Activated CD4-positive, alpha-beta T cell treated with anti-CD3 and anti-CD28 coated beads, Interleukin-2, Interleukin-4, amounts not matched to agents 100 ng/mL and 50 ng/mL, durations not matched to agents 16 hours and 8 hours (primary cell): ENCODE data around the gene SPATA21.

ENCODE experiments used
- DNase-seq: peaks from one replicate; pipeline ENCODE4 v3.0.0-alpha.2; 2020; ENCODE audit warnings: low spot score

SPATA21 gene

DNA sequence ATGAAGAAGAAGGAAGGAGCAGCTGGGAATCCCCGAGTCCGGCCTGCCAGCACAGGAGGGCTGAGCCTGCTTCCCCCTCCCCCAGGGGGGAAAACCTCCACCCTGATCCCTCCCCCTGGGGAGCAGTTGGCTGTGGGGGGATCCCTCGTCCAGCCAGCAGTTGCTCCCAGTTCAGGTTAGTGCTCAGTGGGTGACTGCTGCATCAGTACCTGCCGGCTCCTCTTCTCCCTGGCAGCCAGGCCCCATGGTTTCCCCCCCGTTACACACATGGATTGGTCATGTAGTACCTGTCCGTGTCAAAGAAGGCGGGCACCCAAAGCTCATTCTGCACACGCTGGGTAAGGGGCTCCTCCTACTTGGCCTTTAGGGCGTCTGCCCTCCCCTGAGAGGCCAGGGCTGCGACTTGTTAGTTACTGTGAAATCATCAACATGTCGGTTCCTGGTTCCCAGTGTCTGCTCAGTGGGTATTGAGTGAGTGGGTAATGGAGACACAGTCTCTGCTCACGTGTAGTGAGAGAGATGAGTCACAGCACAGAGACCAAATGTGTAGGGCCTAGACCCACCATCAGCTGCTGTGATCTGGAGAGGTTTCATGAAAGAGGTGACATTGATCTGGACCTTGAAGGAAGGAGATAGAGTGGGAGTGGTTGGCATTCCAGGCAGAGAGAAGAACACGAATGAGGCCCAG is 14.8 kb upstream of the SPATA21 start:
- no peak for DNase-seq

DNA sequence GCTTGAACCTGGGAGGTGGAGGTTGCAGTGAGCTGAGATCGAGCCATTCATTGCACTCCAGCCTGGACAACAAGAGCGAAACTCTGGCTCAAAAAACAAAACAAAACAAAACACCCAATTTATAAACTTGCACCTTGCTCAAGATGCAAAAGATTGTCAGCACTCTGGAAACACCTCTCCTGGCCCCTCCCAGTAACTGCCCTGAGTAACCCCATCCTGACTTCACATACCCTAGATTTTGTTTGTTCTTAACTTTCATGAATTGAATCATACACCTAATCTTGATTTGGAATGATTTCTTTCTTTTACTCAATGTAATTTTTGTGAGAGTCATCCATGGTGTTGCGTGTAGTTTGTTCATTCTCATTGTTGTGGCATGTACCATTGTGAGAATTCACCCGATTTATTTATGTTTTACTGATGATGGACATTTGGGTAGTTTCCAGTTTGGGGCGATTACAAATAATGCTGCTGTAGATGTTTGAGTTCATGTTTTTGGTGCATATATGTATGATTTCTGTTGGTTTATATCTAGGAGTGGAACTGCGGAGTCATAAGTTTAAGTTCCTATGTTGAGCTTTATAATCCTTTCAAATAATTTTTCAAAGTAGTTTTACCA is 13.7 kb upstream of the SPATA21 start:
- no peak for DNase-seq

DNA sequence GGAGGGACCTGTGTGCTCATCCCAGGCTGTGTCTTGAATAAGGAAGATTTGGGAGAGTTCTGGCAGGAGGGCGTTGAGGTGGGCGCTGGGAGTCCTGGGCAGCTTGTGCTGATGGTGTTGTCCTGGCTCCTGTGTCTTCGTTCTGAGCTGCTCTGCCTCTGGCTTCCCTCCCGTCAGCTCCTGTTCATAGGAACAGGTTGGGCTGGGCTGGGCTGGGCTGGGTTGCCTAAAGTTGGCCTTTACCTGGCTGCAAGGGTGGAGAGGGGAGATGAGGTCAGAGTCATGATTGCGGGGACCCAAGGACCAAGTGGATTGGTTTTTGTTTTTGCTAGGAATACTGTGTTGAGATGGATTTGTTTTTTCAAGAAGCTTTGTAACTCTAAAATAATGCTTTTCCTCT is 12.4 kb upstream of the SPATA21 start:
- DNase-seq, result no peak

DNA sequence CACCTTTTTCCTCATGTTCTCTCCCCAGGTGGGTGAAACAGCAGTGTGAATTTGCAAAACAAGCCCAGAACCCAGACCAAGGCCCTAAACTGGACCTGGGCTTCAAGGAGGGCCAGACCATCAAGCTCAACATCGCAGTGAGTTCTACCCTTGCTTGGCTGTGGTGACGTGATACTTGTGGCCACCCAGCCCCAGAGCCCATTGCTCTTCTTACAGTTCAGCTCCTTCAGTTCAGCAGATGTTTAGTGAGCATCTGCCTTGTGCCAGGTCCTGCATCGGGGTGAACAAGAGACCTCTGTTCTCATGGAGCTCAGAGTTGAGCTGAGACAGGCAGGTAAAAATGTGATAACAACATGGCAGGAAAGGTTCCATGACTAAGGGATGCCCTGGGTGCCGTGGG is 11.8 kb upstream of the SPATA21 start:
- no peak for DNase-seq

DNA sequence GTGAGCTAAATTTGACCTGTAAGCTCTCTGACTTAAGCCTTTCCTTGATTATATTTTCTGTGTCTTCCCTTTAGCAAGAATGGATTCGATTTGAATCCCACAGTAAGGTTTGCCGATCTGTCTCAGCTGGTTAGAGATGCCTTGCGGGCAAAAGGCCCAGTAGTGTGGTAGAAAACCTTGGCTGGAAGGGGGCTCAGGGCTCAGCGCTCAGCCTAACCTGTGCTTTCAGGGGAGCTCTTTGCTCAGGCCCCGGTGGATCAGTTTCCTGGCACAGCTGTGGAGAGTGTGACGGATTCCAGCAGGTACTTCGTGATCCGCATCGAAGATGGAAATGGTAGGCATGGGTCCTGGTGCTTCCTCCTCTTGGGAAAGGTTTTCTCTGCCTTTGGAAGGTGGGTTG is 10.4 kb upstream of the SPATA21 start:
- no peak for DNase-seq

GRCh38 chr1:16446116-16446515 is 8.9 kb upstream of the SPATA21 start:
- DNase-seq, result no peak

- DNase-seq, result no peak
Observed at GRCh38 chr1:16445052-16445451, 7.8 kb upstream of the SPATA21 start.

- DNase-seq, result no peak
Observed at GRCh38 chr1:16443975-16444770, 6.9 kb upstream of the SPATA21 start.

GRCh38 chr1:16442941-16443340 is 5.7 kb upstream of the SPATA21 start:
- DNase-seq, result no peak

DNA sequence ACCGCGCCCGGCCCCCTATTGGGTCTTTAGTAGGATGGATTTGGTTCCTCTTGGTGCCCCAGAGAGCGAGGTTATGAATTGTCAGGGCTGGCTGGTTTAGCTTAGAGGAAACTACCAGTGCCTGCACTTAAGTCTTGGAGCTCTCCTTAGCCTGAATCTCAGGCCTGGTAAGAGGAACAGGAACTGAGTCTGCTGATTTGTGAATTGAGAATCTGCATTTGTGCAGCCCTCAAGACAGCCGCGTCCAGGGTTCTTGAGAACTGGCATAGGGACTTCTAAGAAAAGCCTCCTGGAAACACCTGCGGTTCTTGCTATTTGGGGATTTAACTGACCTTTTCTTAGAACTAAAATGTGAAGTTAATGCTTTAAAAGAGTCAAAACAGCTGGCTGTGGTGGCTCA is 5.0 kb upstream of the SPATA21 start:
- DNase-seq, result peak; percentile 24

DNA sequence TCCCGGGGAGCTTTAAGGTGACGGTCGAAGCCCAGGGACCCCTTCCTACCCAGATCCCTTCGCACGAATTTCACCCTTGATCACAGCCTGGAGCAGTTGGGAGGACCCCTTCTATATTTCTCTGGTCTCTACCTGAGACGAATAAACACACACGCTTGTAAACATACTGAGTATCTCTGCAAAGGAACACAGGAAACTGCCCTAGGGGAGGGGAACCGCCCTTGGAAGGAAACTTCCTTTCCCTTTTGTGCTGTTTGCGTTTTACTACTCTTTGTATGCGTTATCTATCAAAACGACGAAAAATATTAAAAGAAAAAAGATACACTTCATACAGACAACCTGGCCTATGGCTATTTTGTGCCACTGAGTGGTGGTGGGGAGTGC is 4.0 kb upstream of the SPATA21 start:
- DNase-seq, result no peak

DNA sequence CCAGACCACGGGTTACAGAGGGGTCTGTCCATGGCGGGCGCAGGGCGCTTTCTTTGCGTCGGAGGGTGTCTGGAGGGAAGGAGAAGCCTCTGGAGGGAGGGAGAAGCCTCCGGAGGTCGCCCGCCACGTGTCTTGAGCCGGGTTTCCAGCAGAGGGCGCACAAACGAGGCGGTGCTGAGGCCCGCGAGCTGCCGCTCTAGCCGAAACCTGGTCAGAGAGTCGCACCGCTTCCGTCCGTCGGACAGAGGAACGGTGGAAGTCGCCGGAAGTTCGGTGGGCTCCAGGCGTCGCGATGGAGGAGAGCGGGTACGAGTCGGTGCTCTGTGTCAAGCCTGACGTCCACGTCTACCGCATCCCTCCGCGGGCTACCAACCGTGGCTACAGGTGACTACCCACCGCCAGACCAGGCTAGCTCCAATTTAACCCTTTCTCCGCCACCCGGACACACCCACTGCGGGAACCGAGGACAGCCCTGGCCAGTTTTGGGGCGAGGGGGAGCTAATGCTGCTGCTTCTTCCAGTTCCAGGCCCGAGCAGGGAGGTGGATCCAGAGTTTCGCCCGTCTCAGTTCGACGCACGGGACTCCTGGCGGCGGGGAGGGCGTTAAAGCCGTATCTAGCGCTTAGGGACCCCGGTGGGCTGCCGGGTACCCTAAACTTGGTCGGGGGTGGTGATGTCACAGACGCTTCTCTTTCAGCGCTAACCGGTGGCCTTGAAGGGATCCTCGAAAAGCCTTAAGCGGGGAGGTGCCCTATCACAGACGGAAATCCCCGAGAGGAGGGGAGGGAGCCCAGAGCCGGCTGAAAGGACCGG is 3.5 kb upstream of the SPATA21 start, which contains the start of gene NECAP2:
NECAP2 (plus strand) TSS at position 255 of the 812 bp plus-strand sequence; CDS start at position 293, 38 bp downstream.
- DNase-seq, result peak; percentile 96

DNA sequence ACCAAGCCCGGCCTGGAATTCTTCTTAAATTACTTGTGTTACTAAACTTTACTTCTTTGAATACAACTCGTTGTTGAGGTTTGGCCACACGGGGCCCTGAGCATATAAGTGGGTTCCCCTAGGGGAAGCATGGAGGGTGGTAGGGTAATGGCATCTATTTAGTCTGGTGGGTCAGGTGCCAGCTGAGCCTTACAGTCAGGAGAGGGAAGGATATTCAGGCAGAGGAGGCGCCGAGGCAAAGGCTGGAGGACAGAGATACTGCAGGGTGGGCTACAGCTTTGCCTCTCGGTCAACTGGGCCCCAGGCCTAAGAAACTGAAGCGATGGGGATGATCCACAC is 2.9 kb upstream of the SPATA21 start:
- DNase-seq, result no peak

DNA sequence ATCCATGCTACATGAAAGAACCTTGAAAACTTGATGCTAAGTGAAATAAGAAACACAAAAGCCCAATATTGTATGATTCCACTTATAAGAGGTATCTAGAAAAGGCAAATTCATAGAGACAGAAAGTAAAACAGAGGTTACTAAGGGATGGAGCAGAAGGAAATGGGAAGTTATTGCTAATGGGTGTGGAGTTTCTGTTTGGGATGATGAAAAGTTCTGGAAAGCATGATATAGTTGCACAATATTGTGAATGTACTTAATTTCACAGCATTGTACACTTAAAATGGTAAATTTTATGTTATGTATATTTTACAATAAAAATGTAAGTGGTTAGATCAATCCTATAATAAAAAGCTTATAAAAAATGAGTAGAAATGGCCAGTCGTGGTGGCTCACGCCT is 1.7 kb upstream of the SPATA21 start:
- no peak for DNase-seq

DNA sequence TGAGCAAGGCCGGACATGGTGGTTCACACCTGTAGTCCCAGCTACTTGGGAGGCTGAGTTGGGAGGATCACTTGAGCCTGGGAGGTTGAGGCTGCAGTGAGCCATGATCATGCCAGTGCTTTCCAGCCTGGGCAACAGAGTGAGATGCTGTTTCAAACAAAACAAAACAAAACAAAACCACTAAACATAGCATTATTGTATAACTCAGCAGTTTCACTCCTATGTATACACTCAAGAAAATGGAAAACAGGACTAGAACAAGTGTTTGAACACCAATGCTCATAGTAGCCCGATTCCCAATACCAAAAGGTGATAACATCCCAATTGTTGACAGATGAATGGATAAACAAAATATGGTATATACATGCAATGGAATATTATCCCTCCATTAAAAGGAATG is 1.3 kb upstream of the SPATA21 start:
- DNase-seq, result no peak

DNA sequence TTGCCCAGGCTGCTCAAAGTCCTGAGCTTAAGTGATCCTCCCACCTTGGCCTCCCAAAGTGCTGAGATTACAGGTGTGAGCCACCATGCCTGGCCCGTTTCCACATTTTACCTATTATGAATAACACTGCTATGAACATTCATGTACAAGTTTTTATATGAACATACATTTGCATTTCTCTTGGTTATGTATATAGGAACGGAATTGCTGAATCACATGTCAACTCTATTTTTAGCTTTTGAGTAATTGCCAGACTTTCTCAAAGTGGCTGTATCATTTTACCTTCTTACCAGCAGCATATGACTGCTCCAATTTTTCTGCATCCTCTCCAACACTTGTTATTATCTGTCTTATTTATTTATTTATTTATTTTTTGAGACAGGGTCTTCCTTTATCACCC is 2.7 kb downstream of the SPATA21 start:
- no peak for DNase-seq

DNA sequence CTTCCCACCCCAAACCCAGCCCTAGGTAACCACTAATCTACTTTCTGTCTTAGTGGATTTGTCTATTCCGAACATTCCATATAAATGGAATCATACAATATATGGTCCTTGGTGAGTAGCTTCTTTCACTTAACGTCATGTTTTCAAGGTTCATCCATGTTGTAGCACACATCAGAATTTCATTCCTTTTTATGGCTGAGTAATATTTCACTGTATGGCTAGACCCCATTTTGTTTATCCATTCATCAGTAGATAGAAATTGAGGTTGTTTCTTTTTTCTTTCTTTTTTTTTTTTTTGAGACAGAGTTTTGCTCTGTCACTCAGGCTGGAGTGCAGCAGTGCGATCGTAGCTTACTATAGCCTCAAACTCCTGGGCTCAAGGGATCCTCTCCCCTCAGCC is 3.2 kb downstream of the SPATA21 start:
- no peak for DNase-seq

DNA sequence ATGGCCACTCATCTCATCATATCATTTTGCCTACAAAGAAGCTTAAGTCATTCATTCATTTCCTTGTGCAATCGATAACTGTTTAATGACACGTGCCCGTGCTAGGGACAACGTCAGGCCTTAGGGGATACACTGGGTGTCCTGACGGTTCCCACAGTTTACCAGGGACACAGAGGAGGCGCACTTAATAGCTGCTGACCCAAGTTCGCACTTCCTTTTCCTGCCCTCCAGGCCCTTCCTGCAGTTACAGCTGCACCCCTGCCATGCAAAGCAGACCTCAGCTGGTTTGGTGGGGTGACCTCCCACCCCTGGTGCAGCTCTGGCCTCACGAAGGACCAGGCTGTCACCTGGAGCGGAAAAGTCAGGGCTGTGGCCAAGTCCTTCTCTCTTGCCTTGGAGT is 4.2 kb downstream of the SPATA21 start:
- no peak for DNase-seq

DNA sequence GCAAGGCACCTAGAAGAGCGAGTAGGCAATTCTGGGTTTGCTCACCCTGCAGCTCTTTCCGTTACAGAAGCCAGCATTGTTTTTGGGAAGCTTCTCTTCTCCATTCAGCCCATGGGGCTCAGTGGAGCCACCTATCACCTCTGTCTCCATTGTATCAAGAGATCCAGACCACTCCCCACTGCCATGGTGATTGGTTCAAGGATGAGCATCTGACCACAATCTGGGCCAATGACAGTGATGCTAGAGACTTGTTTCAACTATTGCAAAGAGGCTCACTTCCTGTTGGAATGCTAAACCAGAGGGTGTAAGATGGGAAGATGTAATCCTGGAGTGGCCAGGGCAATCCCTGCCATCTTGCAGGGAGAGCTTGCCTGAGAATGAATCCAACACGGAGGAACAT is 6.6 kb downstream of the SPATA21 start:
- DNase-seq, result no peak

DNA sequence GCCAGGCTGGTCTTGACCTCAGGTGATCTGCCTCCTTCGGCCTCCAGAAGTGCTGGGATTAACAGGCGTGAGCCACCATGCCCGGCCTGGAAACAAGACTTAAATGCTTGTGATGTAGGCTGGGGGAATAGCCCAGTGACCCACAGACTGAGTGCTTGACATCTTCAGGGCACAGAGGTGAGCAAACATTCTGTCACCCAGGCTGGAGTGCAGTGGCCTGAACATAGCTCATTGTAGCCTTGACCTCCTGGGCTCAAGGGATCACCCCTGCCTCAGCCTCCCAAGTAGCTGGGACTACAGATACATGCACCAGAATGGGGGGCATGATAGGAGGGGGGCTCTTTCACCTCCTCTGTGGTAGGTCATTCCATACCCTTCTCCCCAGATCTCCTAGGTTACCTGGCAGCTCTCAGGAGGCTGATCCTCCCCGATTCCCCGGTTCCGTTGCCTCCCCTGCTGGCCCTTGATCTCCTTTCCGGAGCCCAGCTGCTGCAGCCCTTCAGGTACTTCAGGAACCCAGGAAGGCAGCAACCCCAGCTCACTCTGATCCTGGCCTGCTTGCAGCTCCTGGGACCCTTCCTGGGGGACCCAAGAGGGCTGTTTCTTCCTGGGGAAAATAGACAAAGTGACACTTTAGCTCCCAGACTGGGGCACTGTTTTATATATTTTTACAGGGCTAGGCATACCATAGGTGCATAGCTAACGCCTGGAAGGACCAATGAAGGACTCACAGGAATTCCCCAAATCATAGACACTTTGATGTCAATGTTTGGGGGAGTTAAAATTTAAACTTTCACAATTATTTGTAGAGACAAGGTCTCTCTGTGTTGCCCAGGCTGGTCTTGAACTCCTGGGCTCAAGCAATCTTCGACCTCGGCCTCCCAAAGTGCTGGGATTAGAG is 11.8 kb downstream of the SPATA21 start:
- DNase-seq, result no peak

DNA sequence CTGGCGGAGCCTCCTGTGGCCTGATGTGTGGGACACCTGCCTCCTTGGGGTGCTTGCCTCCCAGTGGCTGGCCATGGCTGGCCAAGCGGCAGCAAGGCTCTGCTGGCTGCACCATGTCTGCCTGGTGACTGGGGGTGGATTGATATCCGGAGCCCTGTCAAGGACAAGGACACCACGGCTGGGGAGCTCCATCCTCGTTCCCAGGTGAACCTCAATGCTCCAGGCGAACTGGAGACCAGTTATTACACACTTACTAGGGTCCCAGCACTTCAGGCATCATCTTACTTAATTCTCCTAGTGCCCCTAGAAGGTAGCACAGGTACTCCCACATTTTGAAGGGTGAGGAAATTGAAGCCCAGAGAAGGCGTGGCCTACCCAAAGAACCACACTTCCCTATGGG is 15.2 kb downstream of the SPATA21 start:
- no peak for DNase-seq

GRCh38 chr1:16421201-16421600 is 16.0 kb downstream of the SPATA21 start:
- DNase-seq, result no peak
